HCT116 (cell line): Measurements from ENCODE around the gene CACNA1G.

Source experiments
- EZH2 ChIP-seq: fragments of 200-600 bp; sonication (generic); IDR thresholded peaks from 2 replicates; pipeline ENCODE4 v1.6.1; 2017; ENCODE audit warnings: antibody characterized with exemption, mixed run types
- POLR2A ChIP-seq: IDR thresholded peaks from 2 replicates; pipeline ENCODE4 v1.7.0; 2011; ENCODE audit warnings: borderline replicate concordance; ENCODE audit not compliant: insufficient read depth, insufficient read length; ENCODE audit errors: extremely low read depth
- POLR2AphosphoS5 ChIP-seq: IDR thresholded peaks from 2 replicates; pipeline ENCODE4 v1.6.1; 2011; ENCODE audit warnings: mild to moderate bottlenecking, low read depth, low read length, moderate library complexity
- RAD21 ChIP-seq: IDR thresholded peaks from 2 replicates; pipeline ENCODE4 v1.6.1; 2012; ENCODE audit warnings: low read depth, mild to moderate bottlenecking
- SRF ChIP-seq: IDR thresholded peaks from 2 replicates; pipeline ENCODE4 v1.6.1; 2012; ENCODE audit warnings: low read depth
- TF ChIP-seq, protein P1 (sequence below), 3 experiments: fragments of 200-600 bp in 1 of 3; sonication (generic) in 1 of 3; IDR thresholded peaks in 2 of 3; conservative IDR thresholded peaks in 1 of 3; 2 replicates each; pipeline ENCODE4 v1.5.1; 2012 to 2017; ENCODE audit warnings: low read depth in 2 of 3, low read length in 2 of 3, antibody characterized with exemption in 1 of 3, borderline replicate concordance in 1 of 3, control low read depth in 1 of 3, mild to moderate bottlenecking in 1 of 3, mixed read lengths in 1 of 3, mixed run types in 1 of 3, moderate library complexity in 1 of 3; ENCODE audit not compliant: insufficient read depth in 1 of 3
- TF ChIP-seq, protein P2 (sequence below): IDR thresholded peaks from 2 replicates; pipeline ENCODE4 v1.6.1; 2011; ENCODE audit warnings: mild to moderate bottlenecking, low read length, moderate library complexity; ENCODE audit not compliant: insufficient replicate concordance; ENCODE audit errors: extremely low read depth

DNA sequence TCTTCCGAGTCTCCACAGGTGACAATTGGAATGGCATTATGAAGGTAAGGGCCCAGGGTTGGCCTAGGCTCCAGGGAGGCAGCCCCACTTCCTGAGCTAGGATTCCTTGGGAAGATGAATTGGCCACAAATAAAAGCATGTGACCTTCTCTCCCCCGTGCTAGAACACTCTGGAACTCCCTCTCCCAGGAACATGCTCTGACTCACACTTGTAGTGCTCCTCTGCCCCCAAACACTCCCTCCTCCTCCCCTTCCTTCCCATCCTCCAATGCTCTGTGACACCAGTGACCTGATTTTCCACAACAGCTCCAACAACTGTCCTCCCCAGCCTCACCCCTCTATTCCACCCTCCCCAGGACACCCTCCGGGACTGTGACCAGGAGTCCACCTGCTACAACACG, 57.8 kb downstream of the CACNA1G start:
- TF ChIP-seq RAD21, result no peak
- no peak for TF ChIP-seq SRF
- TF ChIP-seq, protein P1, sequence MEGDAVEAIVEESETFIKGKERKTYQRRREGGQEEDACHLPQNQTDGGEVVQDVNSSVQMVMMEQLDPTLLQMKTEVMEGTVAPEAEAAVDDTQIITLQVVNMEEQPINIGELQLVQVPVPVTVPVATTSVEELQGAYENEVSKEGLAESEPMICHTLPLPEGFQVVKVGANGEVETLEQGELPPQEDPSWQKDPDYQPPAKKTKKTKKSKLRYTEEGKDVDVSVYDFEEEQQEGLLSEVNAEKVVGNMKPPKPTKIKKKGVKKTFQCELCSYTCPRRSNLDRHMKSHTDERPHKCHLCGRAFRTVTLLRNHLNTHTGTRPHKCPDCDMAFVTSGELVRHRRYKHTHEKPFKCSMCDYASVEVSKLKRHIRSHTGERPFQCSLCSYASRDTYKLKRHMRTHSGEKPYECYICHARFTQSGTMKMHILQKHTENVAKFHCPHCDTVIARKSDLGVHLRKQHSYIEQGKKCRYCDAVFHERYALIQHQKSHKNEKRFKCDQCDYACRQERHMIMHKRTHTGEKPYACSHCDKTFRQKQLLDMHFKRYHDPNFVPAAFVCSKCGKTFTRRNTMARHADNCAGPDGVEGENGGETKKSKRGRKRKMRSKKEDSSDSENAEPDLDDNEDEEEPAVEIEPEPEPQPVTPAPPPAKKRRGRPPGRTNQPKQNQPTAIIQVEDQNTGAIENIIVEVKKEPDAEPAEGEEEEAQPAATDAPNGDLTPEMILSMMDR (IDR thresholded peaks at IDR 0.05 in 2 of 3, conservative IDR thresholded peaks at IDR 0.05 in 1 of 3; ENCODE audit: borderline replicate concordance in 1 of 3, insufficient read depth in 1 of 3, low read depth in 2 of 3, low read length in 2 of 3), result no peak
- TF ChIP-seq EZH2, result no peak
- TF ChIP-seq POLR2A, result no peak
- TF ChIP-seq, protein P2, sequence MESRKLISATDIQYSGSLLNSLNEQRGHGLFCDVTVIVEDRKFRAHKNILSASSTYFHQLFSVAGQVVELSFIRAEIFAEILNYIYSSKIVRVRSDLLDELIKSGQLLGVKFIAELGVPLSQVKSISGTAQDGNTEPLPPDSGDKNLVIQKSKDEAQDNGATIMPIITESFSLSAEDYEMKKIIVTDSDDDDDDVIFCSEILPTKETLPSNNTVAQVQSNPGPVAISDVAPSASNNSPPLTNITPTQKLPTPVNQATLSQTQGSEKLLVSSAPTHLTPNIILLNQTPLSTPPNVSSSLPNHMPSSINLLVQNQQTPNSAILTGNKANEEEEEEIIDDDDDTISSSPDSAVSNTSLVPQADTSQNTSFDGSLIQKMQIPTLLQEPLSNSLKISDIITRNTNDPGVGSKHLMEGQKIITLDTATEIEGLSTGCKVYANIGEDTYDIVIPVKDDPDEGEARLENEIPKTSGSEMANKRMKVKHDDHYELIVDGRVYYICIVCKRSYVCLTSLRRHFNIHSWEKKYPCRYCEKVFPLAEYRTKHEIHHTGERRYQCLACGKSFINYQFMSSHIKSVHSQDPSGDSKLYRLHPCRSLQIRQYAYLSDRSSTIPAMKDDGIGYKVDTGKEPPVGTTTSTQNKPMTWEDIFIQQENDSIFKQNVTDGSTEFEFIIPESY, result no peak
- no peak for TF ChIP-seq POLR2AphosphoS5
